PC-9 (cell line): ENCODE measurements around the gene APBA3. TPM values are rescaled to one million over a fixed set of nuclear protein-coding genes. Genes with fewer than 3 reads are reported as not detected.

Source experiments
- BruUV-seq: library from RNA; stranded (reverse); fragments of 400-500 nt; replicated peaks from 2 replicates; lab custom pipeline; 2021; lab: Mats Ljungman, UMichigan
- CTCF ChIA-PET: fragments of 300-600 bp; sonication (Branson Sonifier 250); formaldehyde crosslinking; loops from one replicate; lab custom pipeline; 2022; ENCODE audit warnings: antibody characterized with exemption; lab: Charles Lee
- POLR2A ChIA-PET: fragments of 300-600 bp; sonication (Branson Sonifier 250); formaldehyde crosslinking; loops from one replicate; lab custom pipeline; 2022; ENCODE audit warnings: antibody characterized with exemption; ENCODE audit not compliant: unreplicated experiment; lab: Charles Lee
- DNase-seq, 2 experiments: peaks; one replicate each; pipeline versions ENCODE4 v3.0.0 to v3.0.0-alpha.2; 2015 to 2022; ENCODE audit warnings: mixed read lengths in 1 of 2
- H2AFZ ChIP-seq: fragments of 200-600 bp; sonication (generic); 2 replicates; pipeline ENCODE4 v1.8.1; 2017; ENCODE audit warnings: antibody characterized with exemption
- H3F3A ChIP-seq: fragments of 200-600 bp; sonication (generic); 2 replicates; pipeline ENCODE4 v1.8.1; 2017; ENCODE audit warnings: antibody characterized with exemption, mild to moderate bottlenecking, low read depth; ENCODE audit not compliant: insufficient read depth
- H3K27ac ChIP-seq: fragments of 200-600 bp; sonication (generic); 2 replicates; pipeline ENCODE4 v1.6.1; 2016; ENCODE audit warnings: mixed run types
- H3K27me3 ChIP-seq: fragments of 200-600 bp; sonication (generic); 2 replicates; pipeline ENCODE4 v1.6.1; 2016; ENCODE audit warnings: low read depth, mixed run types; ENCODE audit not compliant: insufficient read depth
- H3K36me3 ChIP-seq: fragments of 200-600 bp; sonication (generic); 2 replicates; pipeline ENCODE4 v1.6.1; 2016; ENCODE audit warnings: low read depth, mixed run types
- H3K4me1 ChIP-seq: fragments of 200-600 bp; sonication (generic); replicated peaks from 2 replicates; pipeline ENCODE4 v1.6.1; 2016; ENCODE audit warnings: mixed run types; ENCODE audit not compliant: insufficient read depth
- H3K4me2 ChIP-seq: fragments of 200-600 bp; sonication (generic); 2 replicates; pipeline ENCODE4 v1.6.1; 2017; ENCODE audit warnings: mixed run types
- H3K4me3 ChIP-seq: fragments of 200-600 bp; sonication (generic); 2 replicates; pipeline ENCODE4 v1.6.1; 2016; ENCODE audit warnings: mixed run types
- H3K79me2 ChIP-seq: fragments of 200-600 bp; sonication (generic); 2 replicates; pipeline ENCODE4 v1.6.1; 2017; ENCODE audit warnings: low read depth, mixed run types
- H3K9me2 ChIP-seq: fragments of 200-600 bp; sonication (generic); 2 replicates; pipeline ENCODE4 v1.8.1; 2017; ENCODE audit warnings: mild to moderate bottlenecking; ENCODE audit not compliant: insufficient read depth
- H3K9me3 ChIP-seq: fragments of 200-600 bp; sonication (generic); 2 replicates; pipeline ENCODE4 v1.8.1; 2016; ENCODE audit warnings: low read depth; ENCODE audit not compliant: insufficient read depth
- H4K20me1 ChIP-seq: fragments of 200-600 bp; sonication (generic); 2 replicates; pipeline ENCODE4 v1.8.1; 2017; ENCODE audit not compliant: insufficient read depth
- CTCF ChIP-seq: fragments of 200-600 bp; sonication (generic); conservative IDR thresholded peaks from 2 replicates; pipeline ENCODE4 v1.6.1; 2017; ENCODE audit warnings: mixed run types, antibody characterized with exemption, mild to moderate bottlenecking, moderate library complexity
- EZH2 ChIP-seq: fragments of 200-600 bp; sonication (generic); IDR thresholded peaks from 2 replicates; pipeline ENCODE4 v1.8.0; 2017; ENCODE audit warnings: antibody characterized with exemption, low read depth
- intact Hi-C: fragments of 100-400 bp; cut with micrococcal nuclease; formaldehyde crosslinking; loops from one replicate; pipeline ENCODE4 v1.10.0; 2022; ENCODE audit not compliant: unreplicated experiment
- total RNA-seq: library from RNA; stranded (reverse); gene quantifications from 2 replicates; pipeline ENCODE4 v1.2.3, GENCODE V29; 2021

APBA3 gene
- total RNA-seq, 1 experiment from 2014 or later, result 16.0 TPM

- CTCF ChIA-PET, result interaction anchor here (0.6 kb wide), 1 partner anchor 342 kb away, joined by 3 read pairs; no protein-coding TSS in a partner anchor
- no peak overlapping the region for H2AFZ ChIP-seq
- intact Hi-C loops, result loop anchor here (1.0 kb wide), 1 partner anchor 12 kb away; no protein-coding TSS in a partner anchor
- POLR2A ChIA-PET, result no interaction called here
- no peaks in the 10 kb centered on the region for H3K9me2 ChIP-seq
- no peaks in the 10 kb centered on the region for H3K9me3 ChIP-seq
- H3K79me2 ChIP-seq, result 0 out of 2 replicates have a peak, but pooled peaks cover 8% of the 10 kb centered on the region
- no peak for DNase-seq
- peaks cover 16% of the 10 kb centered on the region; the same call in 1 of the 2 replicates for H3K4me1 ChIP-seq
- no peaks in the 10 kb centered on the region for H4K20me1 ChIP-seq
- no peak overlapping the region for H3K27ac ChIP-seq
- no TSS peak for BruUV-seq
- H3K4me2 ChIP-seq, result peak overlapping the region; percentile 75
- peaks cover 16% of the 10 kb centered on the region; the same call in 1 of the 2 replicates for H3F3A ChIP-seq
- no peaks in the 10 kb centered on the region for H3K36me3 ChIP-seq
- peak overlapping the region; percentile 65 for H3K4me3 ChIP-seq
- no peaks in the 10 kb centered on the region for H3K27me3 ChIP-seq
- TF ChIP-seq EZH2, result no peak
- no peak for TF ChIP-seq CTCF
Measured at GRCh38 chr19:3721887-3722442, 39.5 kb downstream of the APBA3 start.

DNA sequence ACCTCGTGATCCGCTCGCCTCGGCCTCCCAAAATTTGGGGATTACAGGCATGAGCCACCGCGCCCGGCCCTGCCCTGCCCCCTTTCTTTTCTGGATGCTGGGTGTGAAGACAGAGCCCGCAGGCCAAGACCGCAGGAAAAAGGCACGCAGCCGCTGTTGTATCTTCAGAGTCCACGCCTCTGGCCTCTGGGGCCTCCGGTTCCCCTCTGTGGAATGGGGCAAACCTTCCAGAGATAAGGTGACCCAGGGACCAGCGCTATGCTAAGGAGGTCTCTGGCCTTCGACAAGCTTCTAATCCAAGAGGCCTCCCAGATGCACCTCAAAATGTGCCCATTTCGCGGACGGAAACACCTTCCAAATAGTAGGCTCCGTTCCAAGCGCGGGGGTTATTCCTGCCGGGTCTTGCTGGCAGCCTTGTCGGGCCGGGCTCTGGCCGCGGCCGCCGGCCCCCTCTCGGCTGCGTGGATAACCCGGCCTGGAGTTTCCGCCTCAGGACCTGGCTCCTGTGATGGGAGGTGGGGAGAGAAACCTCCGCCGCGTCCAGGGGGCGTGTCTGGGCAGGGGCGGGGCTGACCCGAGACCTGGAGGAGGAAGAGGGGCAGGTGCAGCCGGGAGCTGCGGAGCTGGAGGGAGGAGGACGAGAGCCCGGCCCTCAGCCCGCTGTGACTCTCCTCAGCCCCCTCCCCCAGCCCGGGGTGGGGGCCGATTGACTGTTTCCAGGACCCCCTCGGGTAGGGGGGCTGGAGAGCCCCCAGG is 40.2 kb downstream of the APBA3 start:
- ChIA-PET CTCF (interaction anchor here (1.1 kb wide), 1 partner anchor 22 kb away, joined by 4 read pairs; no protein-coding TSS in a partner anchor), POLR2A (no interaction called here)
- Histone ChIP-seq H3K79me2 (0 out of 2 replicates have a peak, but pooled peaks cover 3% of the 10 kb centered on the region), H2AFZ (no peak overlapping the region), H3K9me2 (no peaks in the 10 kb centered on the region), H4K20me1 (no peaks in the 10 kb centered on the region), H3K4me1 (peaks cover 16% of the 10 kb centered on the region; the same call in 1 of the 2 replicates), H3K27me3 (no peaks in the 10 kb centered on the region), H3K9me3 (no peaks in the 10 kb centered on the region), H3K4me2 (peak overlapping the region; percentile 75), H3K36me3 (no peaks in the 10 kb centered on the region), H3K27ac (no peak overlapping the region), H3F3A (peaks cover 16% of the 10 kb centered on the region; the same call in 1 of the 2 replicates), H3K4me3 (peak overlapping the region; percentile 65)
- TF ChIP-seq EZH2 (no peak), CTCF (no peak)
- DNase-seq, result peak; percentile 82 to 96
- BruUV-seq, result no TSS peak
- intact Hi-C loops, result loop anchor here (1.0 kb wide), 1 partner anchor 11 kb away; no protein-coding TSS in a partner anchor

GRCh38 chr19:3720349-3720917 is 41.1 kb downstream of the APBA3 start:
- no peak for DNase-seq
- BruUV-seq, result no TSS peak
- Histone ChIP-seq H2AFZ (no peak overlapping the region), H3K27me3 (no peaks in the 10 kb centered on the region), H3K4me1 (peaks cover 16% of the 10 kb centered on the region; the same call in 1 of the 2 replicates), H3K4me2 (0 out of 2 replicates have a peak overlapping the region, but pooled peaks have one; percentile 11), H3K79me2 (0 out of 2 replicates have a peak, but pooled peaks cover 3% of the 10 kb centered on the region), H3K36me3 (no peaks in the 10 kb centered on the region), H3K27ac (no peak overlapping the region), H3F3A (peaks cover 16% of the 10 kb centered on the region; the same call in 1 of the 2 replicates), H3K9me2 (no peaks in the 10 kb centered on the region), H3K4me3 (no peak overlapping the region), H4K20me1 (no peaks in the 10 kb centered on the region), H3K9me3 (no peaks in the 10 kb centered on the region)
- intact Hi-C loops, result no loop called here
- ChIA-PET POLR2A (no interaction called here), CTCF (interaction anchor here (1.1 kb wide), 1 partner anchor 21 kb away, joined by 4 read pairs; no protein-coding TSS in a partner anchor)
- TF ChIP-seq EZH2, result no peak
- TF ChIP-seq CTCF, result no peak
